Islet of Langerhans (tissue), 1 donor: ENCODE results near the gene FUT3.

ENCODE experiments used
- FAIRE-seq: peaks from one replicate; lab custom pipeline; 2011; peaks lifted over from hg19 to GRCh38; lab: Jason Lieb, UNC

FUT3 gene

GRCh38 chr19:5800361-5801270 lies 50.6 kb downstream of the FUT3 start:
- FAIRE-seq, result no peak

DNA sequence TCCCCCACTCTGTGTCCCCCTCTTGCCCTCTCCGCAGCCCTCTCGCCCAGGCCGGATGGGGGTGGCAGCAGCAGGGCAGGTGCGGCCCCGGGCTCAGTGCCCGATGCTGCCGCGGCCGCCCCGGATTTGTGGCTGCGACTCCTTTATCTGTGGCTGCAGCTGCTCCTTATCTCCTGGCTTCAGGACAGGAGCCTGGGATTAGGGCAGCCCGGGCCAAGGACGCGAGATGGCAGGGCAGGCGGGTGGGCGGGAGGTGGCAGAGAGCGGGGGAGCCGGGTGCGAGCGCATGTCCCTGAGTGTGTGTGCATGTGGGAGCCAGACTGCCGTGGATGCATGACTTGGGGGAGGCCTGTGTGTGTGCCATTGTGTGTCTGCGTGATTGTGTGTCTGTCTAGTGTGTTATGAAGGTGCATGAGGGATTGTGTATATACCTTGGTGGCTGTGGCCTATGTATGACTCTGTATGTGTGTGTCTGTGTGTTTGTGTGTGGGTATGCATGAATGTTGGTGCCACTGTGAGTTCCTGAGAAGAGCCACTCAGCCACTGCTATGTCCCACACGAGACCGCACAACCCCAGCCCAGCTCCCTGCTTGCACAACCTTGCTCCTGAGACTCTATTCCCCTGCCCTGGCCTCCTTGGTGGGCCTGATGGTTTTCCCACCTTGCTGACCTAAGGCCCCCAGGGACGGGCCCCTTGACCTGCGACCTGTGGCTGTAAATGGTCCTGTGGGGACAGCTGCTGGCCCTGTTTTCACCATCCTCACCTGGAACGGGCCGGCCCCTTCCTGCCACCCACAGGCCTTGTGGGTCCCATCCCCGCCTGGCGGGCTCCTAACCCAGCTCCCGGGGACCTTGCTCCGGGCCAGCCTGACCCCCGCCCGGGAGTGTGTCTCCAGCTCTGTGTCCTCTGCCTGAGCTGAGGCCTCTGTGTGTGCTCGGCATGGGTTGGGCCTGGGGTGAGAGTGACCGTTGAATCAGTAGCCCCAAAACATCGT lies 51.7 kb downstream of the FUT3 start:
- no peak for FAIRE-seq

DNA sequence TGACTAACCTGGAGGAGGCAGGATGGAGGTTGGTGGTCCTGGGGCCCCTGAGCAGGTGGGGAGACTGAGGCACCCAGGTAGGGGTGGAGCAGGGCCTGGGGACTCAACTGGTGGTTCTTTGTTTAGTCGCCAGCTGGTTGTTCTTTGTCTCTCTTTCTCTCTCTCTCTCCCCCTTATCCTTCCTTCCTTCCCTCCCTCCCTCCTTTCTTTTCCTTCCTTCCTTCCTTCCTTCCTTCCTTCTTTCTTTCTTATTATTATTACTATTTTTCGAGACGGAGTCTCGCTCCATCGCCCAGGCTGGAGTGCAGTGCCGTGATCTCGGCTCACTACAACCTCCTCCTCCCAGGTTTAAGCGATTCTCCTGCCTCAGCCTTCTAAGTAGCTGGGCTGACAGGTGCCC lies 53.0 kb downstream of the FUT3 start:
- no peak for FAIRE-seq

DNA sequence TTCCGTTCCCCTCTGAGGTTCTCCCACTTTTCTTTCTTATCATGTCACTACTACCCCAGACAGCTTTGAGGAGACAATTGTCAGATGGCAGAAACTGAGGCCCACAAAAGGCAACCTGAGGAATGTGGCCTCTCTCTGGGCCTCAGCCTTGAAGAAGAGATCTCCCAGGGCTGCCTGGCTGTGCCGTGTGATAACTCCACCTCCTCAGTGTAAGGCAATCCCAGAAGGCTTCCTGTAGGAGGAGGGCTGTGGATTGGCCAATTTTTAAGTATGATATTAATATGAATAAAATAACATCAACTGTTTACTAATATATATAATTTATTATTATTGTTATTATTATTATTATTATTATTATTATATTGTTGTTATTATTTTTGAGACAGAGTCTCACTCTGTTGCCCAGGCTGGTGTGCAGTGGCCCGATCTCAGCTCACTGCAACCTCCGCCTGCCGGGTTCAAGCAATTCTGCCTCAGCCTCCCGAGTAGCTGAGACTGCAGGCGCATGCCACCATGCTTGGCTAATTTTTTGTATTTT lies 55.8 kb downstream of the FUT3 start:
- FAIRE-seq, result no peak

GRCh38 chr19:5793188-5793587 lies 58.1 kb downstream of the FUT3 start:
- FAIRE-seq, result no peak
